GM23338 (cell line): Measurements from ENCODE around the gene FBXO8.
"Not testable (repeated sequence)": the region's sequence is repeated elsewhere in the genome, so short reads cannot be mapped to it uniquely, and the experiment has no call there.

ENCODE experiments used
- CTCF ChIP-seq, 2 experiments: fragments of 200-600 bp in 1 of 2; sonication (generic) in 1 of 2; conservative IDR thresholded peaks; 2 replicates each; pipeline versions ENCODE4 v1.5.1 to v1.6.1; 2016 to 2017; ENCODE audit warnings: antibody characterized with exemption in 2 of 2, low read depth in 2 of 2, mild to moderate bottlenecking in 2 of 2, moderate library complexity in 1 of 2
- EZH2 ChIP-seq: fragments of 200-600 bp; sonication (generic); IDR thresholded peaks from one replicate; pipeline ENCODE4 v1.8.0; 2017; ENCODE audit warnings: antibody characterized with exemption, mild to moderate bottlenecking, low read depth; ENCODE audit not compliant: unreplicated experiment
- EZH2phosphoT487 ChIP-seq: fragments of 200-600 bp; sonication (generic); IDR thresholded peaks from one replicate; pipeline ENCODE4 v1.8.1; 2018; ENCODE audit warnings: antibody characterized with exemption; ENCODE audit not compliant: unreplicated experiment
- JUNB ChIP-seq: IDR thresholded peaks from one replicate; pipeline ENCODE4 v1.6.1; 2016; ENCODE audit warnings: antibody characterized with exemption; ENCODE audit not compliant: unreplicated experiment
- POLR2AphosphoS5 ChIP-seq: IDR thresholded peaks from 2 replicates; pipeline ENCODE4 v1.6.1; 2016; ENCODE audit warnings: antibody characterized with exemption, low read depth
- REST ChIP-seq: IDR thresholded peaks from one replicate; pipeline ENCODE4 v1.6.1; 2018; ENCODE audit warnings: antibody characterized with exemption; ENCODE audit not compliant: unreplicated experiment
- STAT1 ChIP-seq: IDR thresholded peaks from one replicate; pipeline ENCODE4 v1.6.1; 2016; ENCODE audit warnings: antibody characterized with exemption; ENCODE audit not compliant: unreplicated experiment
- TF ChIP-seq, protein P1 (sequence below): IDR thresholded peaks from 2 replicates; pipeline ENCODE4 v1.6.1; 2016; ENCODE audit warnings: antibody characterized with exemption

- TF ChIP-seq CTCF (conservative IDR thresholded peaks at IDR 0.05; ENCODE audit: low read depth in 2 of 2); POLR2AphosphoS5; REST; JUNB; EZH2phosphoT487; EZH2; STAT1: not testable (repeated sequence)
- TF ChIP-seq, protein P1, sequence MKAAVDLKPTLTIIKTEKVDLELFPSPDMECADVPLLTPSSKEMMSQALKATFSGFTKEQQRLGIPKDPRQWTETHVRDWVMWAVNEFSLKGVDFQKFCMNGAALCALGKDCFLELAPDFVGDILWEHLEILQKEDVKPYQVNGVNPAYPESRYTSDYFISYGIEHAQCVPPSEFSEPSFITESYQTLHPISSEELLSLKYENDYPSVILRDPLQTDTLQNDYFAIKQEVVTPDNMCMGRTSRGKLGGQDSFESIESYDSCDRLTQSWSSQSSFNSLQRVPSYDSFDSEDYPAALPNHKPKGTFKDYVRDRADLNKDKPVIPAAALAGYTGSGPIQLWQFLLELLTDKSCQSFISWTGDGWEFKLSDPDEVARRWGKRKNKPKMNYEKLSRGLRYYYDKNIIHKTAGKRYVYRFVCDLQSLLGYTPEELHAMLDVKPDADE: not testable (repeated sequence)
Observed at GRCh38 chr4:174295142-174295541, 11.7 kb upstream of the FBXO8 start.
